SH-SY5Y (cell line): ENCODE measurements around the gene COL4A3.

ENCODE experiments used
- GATA2 ChIP-seq: IDR thresholded peaks from 2 replicates; pipeline ENCODE4 v1.6.1; 2011; ENCODE audit warnings: mild to moderate bottlenecking, low read depth, low read length
- GATA3 ChIP-seq: IDR thresholded peaks from 2 replicates; pipeline ENCODE4 v1.6.1; 2011; ENCODE audit warnings: low read depth, mild to moderate bottlenecking, low read length, moderate library complexity

COL4A3 gene

DNA sequence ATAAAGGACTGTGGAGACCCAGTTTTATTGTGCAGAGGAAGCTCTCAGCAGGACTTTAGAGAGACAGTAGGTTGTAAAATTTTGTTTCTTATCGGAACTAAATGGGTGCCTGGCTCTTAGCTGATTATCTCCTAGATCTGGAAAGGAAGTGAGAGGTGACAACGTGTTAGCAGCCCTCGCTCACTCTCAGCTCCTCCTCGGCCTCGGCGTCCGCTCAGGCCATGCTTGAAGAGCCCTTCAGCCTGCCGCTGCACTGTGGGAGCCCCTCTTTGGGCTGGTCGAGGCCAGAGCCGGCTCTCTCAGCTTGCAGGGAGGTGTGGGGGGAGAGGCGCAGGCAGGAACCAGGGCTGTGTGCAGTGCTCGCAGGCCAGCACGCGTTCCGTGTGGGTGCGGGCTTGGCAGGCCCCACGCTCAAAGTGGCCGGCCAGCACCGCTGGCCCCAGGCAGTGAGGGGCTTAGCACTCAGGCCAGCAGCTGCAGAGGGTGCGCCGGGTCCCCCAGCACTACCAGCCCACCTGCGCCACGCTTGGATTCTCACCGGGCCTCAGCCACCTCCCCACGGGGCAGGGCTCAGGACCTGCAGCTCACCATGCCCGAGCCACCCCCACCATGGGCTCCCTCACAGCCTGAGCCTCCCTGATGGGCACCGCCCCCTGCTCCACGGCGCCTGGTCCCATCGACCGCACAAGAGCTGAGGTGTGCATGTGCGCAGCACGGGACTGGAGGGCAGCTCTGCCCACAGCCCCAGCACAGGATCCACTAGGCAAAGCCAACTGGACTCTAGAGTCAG lies 156.1 kb downstream of the COL4A3 start:
- TF ChIP-seq GATA2 = no peak
- TF ChIP-seq GATA3 = no peak

DNA sequence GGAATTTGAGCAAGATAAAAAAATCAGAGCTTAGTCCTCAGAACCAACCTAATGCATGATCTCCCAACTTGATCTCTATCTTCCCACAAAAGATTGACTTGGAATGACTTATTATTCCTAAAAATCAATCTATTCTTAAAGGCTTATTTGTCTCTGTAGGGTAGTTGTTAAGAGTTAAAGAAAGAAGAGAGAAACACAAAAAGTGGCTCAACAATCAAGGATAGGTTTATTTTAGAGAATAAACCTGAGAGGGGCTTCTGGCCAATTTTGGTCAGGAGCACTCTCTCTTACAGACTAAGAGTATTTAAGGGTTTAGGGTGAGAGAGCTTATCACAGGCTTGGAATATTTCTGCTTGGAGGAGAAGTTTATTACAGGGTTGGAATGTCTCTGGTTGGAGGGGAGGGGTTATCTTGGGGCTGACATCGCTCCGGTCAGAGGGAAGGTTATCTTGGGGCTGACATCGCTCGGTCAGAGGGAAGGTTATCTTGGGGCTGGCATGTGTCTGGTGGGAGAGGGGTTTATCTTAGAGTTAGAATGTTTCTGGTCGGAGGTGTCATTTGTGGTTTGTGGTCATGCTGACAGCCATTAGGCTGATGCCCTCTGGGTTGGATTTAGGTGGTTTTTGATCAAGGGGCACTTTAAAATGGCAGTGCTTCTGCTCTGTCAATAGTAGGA lies 158.2 kb downstream of the COL4A3 start:
- TF ChIP-seq GATA3 = no peak
- no peak for TF ChIP-seq GATA2

DNA sequence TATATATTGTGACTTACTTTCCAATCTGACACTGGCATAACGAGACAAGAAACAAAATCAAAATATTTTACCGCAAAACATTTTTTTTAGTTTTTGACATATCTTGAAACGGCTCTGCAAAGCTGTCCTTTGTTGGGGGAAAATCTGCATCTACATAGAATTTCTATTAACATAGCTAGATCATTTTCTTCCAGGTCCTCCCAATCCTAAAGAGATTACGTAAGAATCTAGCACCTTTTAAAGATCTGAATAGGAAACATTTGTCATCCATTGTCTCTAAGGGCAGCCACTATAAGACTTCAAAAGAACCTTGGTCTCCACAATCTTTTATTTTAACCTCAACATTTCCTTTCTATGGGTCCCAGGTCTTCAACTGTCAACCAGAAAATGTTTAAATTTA lies 159.4 kb downstream of the COL4A3 start:
- TF ChIP-seq GATA3 (no peak), GATA2 (no peak)

DNA sequence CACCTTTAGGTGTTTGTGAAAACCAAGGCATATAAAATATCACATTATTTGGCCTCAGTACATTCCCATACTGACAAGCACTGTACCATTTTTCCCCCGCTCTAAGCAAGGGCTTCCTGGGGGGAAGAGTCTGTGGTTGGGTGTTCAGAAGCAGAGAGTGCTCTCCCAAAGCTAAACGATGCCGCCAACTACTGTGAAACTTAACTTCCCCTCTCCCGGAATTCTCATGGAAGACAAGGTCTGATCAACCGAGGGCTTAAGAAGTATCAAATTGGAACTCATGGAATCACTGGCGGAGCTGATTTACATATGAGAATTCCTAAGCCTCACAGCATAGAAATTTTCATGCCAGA lies 160.2 kb downstream of the COL4A3 start:
- TF ChIP-seq GATA2 (no peak), GATA3 (no peak)

DNA sequence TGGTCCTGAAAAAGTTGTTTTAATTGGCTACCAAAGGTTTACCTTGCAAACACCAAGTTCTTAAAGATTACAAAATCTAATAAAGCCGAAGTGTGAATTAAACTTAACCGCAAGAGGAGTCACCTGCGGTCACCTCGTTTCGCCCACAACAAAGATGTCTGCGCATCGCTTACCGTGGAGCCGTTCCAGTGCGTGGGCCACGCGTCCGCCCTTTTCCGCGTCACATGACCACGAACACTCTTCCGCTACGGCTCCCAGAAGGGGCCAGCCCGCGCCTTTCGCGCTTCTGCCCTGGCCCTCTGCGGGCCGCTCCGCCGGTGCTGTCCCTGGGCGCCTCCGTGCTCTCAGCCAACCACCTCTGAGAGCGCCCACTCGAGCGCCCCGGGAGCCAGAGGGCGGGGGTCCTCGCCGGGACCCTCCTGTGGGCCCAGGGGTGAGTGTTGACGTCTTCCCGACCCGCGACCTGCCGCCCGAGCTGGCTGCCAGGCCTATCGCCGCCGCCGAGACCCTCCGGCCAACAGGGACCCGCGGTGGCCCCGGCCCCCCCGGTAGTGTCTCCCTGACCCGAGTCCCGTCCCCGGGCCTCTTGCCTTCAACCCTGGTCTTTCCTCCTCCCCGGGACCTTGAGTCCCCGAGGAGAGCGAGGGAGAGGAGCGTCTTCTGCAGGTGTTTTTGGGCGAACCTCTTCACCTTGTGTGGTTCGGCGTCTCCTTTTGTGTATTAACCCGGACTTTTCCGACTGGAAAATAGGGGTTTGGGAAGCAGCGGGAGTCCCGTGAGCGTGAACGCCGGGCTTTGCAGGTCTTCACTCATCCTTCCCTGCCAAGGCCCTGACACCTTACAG lies 160.8 kb downstream of the COL4A3 start, which contains the start of gene MFF:
Gene MFF, plus strand, starts transcription at position 257 of the 844 bp plus-strand sequence. CDS start 5,415 bp downstream, outside the sequence.
- TF ChIP-seq GATA3 (no peak), GATA2 (no peak)

DNA sequence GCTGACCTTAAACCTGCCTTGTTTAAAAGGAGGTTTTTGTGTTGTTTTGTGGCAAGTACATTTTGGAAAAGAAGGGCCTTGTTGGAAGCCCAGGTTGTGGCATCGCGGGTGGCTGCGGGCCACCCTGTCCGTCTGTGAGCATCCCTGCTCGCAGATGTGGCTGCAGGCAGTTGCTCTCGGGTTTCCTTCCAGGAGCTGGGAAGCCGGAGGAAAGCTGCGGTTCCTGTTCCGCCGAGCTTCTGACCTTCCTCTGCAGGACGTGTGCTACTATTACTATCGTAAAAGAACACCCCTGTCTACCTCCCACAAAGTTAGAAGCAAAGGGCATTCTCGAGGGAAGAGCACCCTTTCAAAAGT lies 161.4 kb downstream of the COL4A3 start:
- TF ChIP-seq GATA3 (no peak), GATA2 (no peak)

DNA sequence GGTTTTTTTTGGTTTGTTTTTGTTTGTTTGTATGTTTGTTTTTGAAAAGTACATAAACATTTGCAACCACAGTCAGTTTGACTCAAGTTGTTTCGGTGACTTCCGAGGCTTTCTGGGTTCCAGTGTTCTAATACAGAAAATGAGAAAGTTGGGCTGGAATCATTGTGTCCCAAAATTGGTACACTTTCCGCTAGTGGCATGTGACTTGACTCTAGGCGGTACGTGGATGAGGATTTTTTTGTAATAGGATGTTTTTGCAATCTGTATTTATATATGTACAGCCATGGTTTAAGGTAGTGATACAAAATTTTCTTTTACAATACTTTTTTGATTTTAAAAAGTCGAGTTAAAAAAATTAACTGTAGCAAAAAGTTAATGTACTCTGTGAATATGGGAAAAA lies 162.4 kb downstream of the COL4A3 start:
- no peak for TF ChIP-seq GATA3
- no peak for TF ChIP-seq GATA2

DNA sequence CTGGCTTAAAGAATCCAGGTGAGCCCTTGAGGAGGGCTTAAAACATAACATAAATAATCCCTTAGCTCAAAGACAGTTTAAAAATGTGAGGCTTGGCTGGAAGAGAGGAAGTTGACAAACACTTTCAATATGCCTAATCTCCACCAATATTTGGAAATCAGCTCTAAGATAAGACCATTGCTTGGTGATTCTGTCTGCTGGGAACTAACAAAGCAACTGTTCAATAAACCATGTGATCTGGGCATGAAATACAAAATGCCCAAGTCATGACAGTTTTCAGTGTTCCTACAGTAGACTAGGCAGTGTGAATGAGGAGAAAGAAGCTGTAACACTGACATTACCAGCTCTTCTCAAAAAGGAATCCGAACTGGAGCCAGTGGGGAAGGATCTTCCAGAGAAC lies 171.3 kb downstream of the COL4A3 start:
- no peak for TF ChIP-seq GATA3
- no peak for TF ChIP-seq GATA2

DNA sequence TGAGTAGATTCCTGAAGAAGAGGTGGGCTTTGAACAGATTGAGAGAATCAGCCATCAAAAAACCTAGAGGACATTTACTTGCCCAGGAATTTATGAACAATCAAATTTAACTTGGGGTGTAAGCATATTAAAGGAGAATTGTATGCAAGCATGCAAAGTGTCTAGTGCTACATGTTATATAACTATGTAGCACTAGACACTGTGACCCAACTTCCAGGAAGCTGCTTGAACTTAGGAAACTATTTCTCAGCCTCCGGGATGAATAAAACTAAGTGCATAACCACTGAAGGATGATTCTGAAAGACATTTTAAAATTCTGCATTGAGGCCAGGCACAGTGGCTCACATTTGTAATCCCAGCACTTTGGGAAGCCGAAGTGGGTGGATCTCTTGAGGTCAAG lies 173.0 kb downstream of the COL4A3 start:
- TF ChIP-seq GATA2 (no peak), GATA3 (no peak)

DNA sequence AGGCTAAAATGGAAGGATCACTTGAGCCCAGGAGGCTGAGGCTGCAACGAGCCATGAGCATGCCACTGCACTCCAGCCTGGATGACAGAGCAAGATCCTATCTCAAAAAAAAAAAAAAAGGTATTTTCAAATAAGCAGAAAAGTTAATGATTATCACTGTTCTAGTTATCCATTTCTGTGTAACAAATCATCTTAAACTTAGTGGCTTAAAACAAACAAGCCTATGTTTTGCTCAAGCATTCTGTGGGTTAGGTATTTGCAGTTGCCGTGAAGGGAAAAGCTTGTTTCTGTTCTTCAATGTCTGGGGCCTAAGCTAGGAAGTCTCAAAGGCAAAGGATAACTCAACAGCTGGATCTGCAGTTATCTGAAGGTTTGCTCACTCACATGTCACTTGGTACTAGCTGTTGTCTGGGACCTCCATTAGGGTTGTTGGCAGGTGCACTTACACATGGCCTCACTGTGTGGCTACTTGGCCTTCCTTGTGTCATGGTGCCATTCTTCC lies 174.7 kb downstream of the COL4A3 start:
- no peak for TF ChIP-seq GATA3
- TF ChIP-seq GATA2 = no peak

DNA sequence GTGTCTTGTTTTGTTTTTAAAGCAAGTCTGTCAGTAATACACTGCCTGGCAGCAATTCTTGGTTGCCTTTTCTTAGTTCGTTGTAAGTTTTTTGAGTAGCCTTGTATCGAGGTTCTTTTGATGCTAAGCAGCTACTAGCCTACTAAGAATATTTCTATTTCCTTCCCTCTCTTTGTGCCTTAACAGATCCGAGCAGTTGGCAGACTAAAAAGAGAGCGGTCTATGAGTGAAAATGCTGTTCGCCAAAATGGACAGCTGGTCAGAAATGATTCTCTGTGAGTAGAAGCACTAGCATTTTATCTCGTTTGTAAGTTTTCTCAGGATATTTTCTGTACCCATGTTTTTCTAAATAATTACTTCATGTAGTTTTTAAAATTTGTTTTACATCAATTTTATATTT lies 175.7 kb downstream of the COL4A3 start:
- TF ChIP-seq GATA2 = no peak
- TF ChIP-seq GATA3 = no peak

DNA sequence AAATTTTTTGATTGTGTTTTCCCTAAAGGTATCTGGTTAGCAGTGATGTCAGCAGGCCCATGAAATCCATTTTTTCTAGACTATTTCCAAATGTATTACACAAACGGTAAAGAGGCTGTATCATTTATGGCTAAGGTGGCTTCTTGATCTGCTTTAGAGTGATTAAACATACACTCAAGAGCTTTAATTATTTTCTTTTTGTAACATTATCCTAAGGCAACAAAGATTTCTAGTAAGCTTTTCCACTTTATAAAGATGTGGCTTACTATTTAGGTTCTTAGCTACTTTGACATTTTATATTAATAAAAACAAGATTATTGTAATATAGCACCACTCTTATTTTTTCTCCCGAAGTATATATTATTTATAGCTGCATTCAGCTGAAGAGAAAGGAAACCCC lies 177.1 kb downstream of the COL4A3 start:
- no peak for TF ChIP-seq GATA3
- no peak for TF ChIP-seq GATA2

DNA sequence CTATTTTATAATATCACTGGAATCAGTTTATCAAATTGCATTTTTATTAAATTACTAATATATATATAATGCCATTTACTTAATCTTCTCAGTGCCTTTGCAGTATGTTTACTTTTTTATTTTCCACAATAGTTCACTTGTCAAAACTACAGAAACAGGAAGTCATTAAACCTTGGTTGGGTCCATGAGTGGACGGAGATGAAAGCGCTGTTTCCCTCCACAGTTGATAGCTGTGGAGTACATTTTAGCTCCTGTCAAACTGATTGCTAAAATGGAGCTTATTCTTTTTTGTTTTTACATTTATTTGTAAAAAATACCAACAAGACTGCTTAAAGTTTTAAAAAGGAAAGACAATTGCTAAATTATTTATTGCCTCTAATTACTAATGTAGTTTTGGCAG lies 179.8 kb downstream of the COL4A3 start:
- no peak for TF ChIP-seq GATA2
- TF ChIP-seq GATA3 = no peak

DNA sequence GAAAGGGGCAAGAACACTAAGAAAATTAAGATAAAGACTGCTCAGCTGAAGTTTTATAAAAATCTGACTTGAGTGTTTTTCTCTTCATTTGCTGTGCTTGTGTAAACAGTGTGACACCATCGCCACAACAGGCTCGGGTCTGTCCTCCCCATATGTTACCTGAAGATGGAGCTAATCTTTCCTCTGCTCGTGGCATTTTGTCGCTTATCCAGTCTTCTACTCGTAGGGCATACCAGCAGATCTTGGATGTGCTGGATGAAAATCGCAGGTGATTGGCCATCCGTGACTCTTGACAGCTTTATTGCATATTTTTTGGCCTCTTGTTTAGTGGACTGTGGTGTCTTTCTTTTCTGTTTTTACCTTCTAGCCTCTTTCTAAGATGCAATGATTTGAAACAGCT lies 182.7 kb downstream of the COL4A3 start:
- TF ChIP-seq GATA3 (no peak), GATA2 (no peak)

DNA sequence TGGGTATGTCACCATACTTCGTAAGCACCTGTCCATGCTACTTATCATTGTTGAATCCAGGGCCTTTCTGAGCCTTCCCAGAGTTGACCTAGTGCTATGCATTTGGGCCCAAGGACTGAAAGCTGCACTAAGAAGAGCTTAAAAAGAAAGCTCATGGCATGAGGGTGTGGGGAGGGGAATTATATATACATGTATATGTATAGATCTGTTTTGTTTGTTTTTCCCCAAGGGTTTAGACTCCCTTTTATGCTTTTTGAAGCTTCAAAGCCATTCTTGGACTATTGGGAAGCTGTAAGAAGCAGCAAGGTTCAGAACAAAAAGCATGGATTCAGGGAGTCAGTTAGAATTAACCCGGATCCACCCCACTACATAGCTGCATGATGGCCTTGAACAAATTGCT lies 183.9 kb downstream of the COL4A3 start:
- TF ChIP-seq GATA2 (no peak), GATA3 (no peak)
